Ishikawa (cell line): ENCODE data around the gene SLC7A4.

ENCODE experiments used
- CEBPB ChIP-seq: IDR thresholded peaks from 2 replicates; pipeline ENCODE4 v1.6.1; 2012
- CREB1 ChIP-seq: IDR thresholded peaks from 2 replicates; pipeline ENCODE4 v1.6.1; 2012; ENCODE audit warnings: low read depth
- EGR1 ChIP-seq: IDR thresholded peaks from 2 replicates; pipeline ENCODE4 v1.6.1; 2012
- EP300 ChIP-seq: IDR thresholded peaks from 2 replicates; pipeline ENCODE4 v1.6.1; 2012; ENCODE audit warnings: borderline replicate concordance
- FOXM1 ChIP-seq: IDR thresholded peaks from 2 replicates; pipeline ENCODE4 v1.6.1; 2012; ENCODE audit warnings: low read depth, borderline replicate concordance
- MAX ChIP-seq: IDR thresholded peaks from 2 replicates; pipeline ENCODE4 v1.6.1; 2012
- NFIC ChIP-seq: IDR thresholded peaks from 2 replicates; pipeline ENCODE4 v1.6.1; 2012
- RAD21 ChIP-seq: IDR thresholded peaks from 2 replicates; pipeline ENCODE4 v1.6.1; 2012; ENCODE audit warnings: low read depth
- REST ChIP-seq: IDR thresholded peaks from 2 replicates; pipeline ENCODE4 v1.6.1; 2012; ENCODE audit warnings: low read depth, mild to moderate bottlenecking
- TAF1 ChIP-seq: IDR thresholded peaks from 2 replicates; pipeline ENCODE4 v1.6.1; 2012; ENCODE audit warnings: low read depth, mild to moderate bottlenecking
- TCF12 ChIP-seq: IDR thresholded peaks from 2 replicates; pipeline ENCODE4 v1.6.1; 2012; ENCODE audit warnings: low read depth
- TEAD4 ChIP-seq: IDR thresholded peaks from 2 replicates; pipeline ENCODE4 v1.6.1; 2012
- USF1 ChIP-seq: IDR thresholded peaks from 2 replicates; pipeline ENCODE4 v1.6.1; 2012
- YY1 ChIP-seq: IDR thresholded peaks from 2 replicates; pipeline ENCODE4 v1.6.1; 2012; ENCODE audit warnings: low read depth
- ZBTB7A ChIP-seq: IDR thresholded peaks from 2 replicates; pipeline ENCODE4 v1.6.1; 2012; ENCODE audit warnings: low read depth

The SLC7A4 gene

GRCh38 chr22:21000987-21001600 lies 31.3 kb downstream of the SLC7A4 start:
- TF ChIP-seq YY1 (no peak), ZBTB7A (no peak; the same call in 1 of the 2 replicates), CREB1 (no peak), TCF12 (no peak), FOXM1 (no peak), EP300 (no peak), EGR1 (no peak), REST (no peak), TEAD4 (no peak), CEBPB (no peak), NFIC (no peak; the same call in 1 of the 2 replicates), USF1 (no peak), MAX (no peak), RAD21 (no peak), TAF1 (no peak)

GRCh38 chr22:21000207-21000986 lies 32.0 kb downstream of the SLC7A4 start:
- no peak for TF ChIP-seq TEAD4
- no peak for TF ChIP-seq REST
- TF ChIP-seq FOXM1 = no peak
- TF ChIP-seq EGR1 = no peak
- TF ChIP-seq EP300 = no peak
- no peak for TF ChIP-seq RAD21
- TF ChIP-seq USF1 = no peak
- no peak for TF ChIP-seq CEBPB
- no peak for TF ChIP-seq TCF12
- TF ChIP-seq MAX = no peak
- no peak for TF ChIP-seq YY1
- no peak for TF ChIP-seq TAF1
- no peak for TF ChIP-seq NFIC

- TF ChIP-seq EGR1 (no peak), CREB1 (no peak), TEAD4 (no peak), TAF1 (no peak), FOXM1 (no peak), YY1 (no peak), MAX (no peak), EP300 (no peak), USF1 (no peak), RAD21 (no peak), TCF12 (no peak), ZBTB7A (no peak), NFIC (no peak), CEBPB (no peak), REST (no peak)
Measured at GRCh38 chr22:20999350-21000206, 32.8 kb downstream of the SLC7A4 start.
